H1 (cell line): ENCODE data around the gene NAV2. TPM values are rescaled to one million over a fixed set of nuclear protein-coding genes. Genes with fewer than 3 reads are reported as not detected.
A peak's percentile ranks its signal among the peaks of the same experiment; 100 is the strongest.

Experiments
- CTCF ChIA-PET: fragments of 300-600 bp; sonication (Branson Sonifier 250); formaldehyde crosslinking; loops from one replicate; lab custom pipeline; 2021; ENCODE audit not compliant: partially characterized antibody; lab: Charles Lee
- POLR2A ChIA-PET: fragments of 300-600 bp; sonication (Branson Sonifier 250); formaldehyde crosslinking; loops from one replicate; lab custom pipeline; 2021; ENCODE audit warnings: inconsistent platforms; ENCODE audit not compliant: partially characterized antibody; lab: Charles Lee
- DNase-seq, 2 experiments: peaks; one replicate each; pipeline versions ENCODE4 v3.0.0 to v3.0.0-alpha.2; 2010 to 2022; ENCODE audit warnings: low spot score in 2 of 2, low read depth in 1 of 2, mixed read lengths in 1 of 2
- FAIRE-seq: peaks from 2 replicates; lab custom pipeline; 2011; peaks lifted over from hg19 to GRCh38; lab: Jason Lieb, UNC
- H2AFZ ChIP-seq: 2 replicates; pipeline ENCODE4 v1.8.1; 2012; ENCODE audit warnings: low read length, inconsistent platforms
- H2AK5ac ChIP-seq: 2 replicates; pipeline ENCODE4 v1.6.1; 2013; ENCODE audit warnings: low read depth, low read length
- H2BK120ac ChIP-seq: replicated peaks from 2 replicates; pipeline ENCODE3; 2013; ENCODE audit warnings: low read depth, low read length, inconsistent platforms
- H2BK12ac ChIP-seq: 2 replicates; pipeline ENCODE4 v1.6.1; 2013; ENCODE audit warnings: low read depth, low read length
- H2BK15ac ChIP-seq: 2 replicates; pipeline ENCODE4 v1.6.1; 2013; ENCODE audit warnings: low read length
- H2BK20ac ChIP-seq: 2 replicates; pipeline ENCODE4 v1.6.1; 2013; ENCODE audit warnings: low read length
- H2BK5ac ChIP-seq: 2 replicates; pipeline ENCODE4 v1.6.1; 2013; ENCODE audit warnings: low read depth, low read length
- H3K14ac ChIP-seq: 2 replicates; pipeline ENCODE4 v1.6.1; 2013; ENCODE audit warnings: inconsistent platforms; ENCODE audit not compliant: insufficient read length
- H3K18ac ChIP-seq: 2 replicates; pipeline ENCODE4 v1.6.1; 2013; ENCODE audit warnings: low read length; ENCODE audit errors: extremely low read depth
- H3K23ac ChIP-seq: 2 replicates; pipeline ENCODE4 v1.6.1; 2013; ENCODE audit warnings: inconsistent platforms; ENCODE audit not compliant: insufficient read length
- H3K23me2 ChIP-seq: 2 replicates; pipeline ENCODE4 v1.6.1; 2013; ENCODE audit warnings: low read depth, low read length
- H3K27ac ChIP-seq: 2 replicates; pipeline ENCODE4 v1.6.1; 2011; ENCODE audit warnings: low read depth, low read length, inconsistent platforms
- H3K27me3 ChIP-seq, 4 experiments: replicated peaks in 1 of 4; 1 replicate in 1 of 4; 2 replicates in 3 of 4; pipeline versions ENCODE4 v1.6.1 to v1.8.1; 2011 to 2013; ENCODE audit warnings: low read length in 3 of 4, mild to moderate bottlenecking in 3 of 4, inconsistent platforms in 2 of 4, mixed read lengths in 2 of 4, moderate library complexity in 1 of 4; ENCODE audit not compliant: control insufficient read depth in 3 of 4, insufficient read depth in 3 of 4; ENCODE audit errors: extremely low read depth in 1 of 4
- H3K36me3 ChIP-seq, 4 experiments: 2 replicates each; pipeline versions ENCODE4 v1.6.1 to v1.8.1; 2011 to 2013; ENCODE audit warnings: mild to moderate bottlenecking in 4 of 4, low read length in 3 of 4, moderate library complexity in 2 of 4, control low read depth in 1 of 4, inconsistent platforms in 1 of 4; ENCODE audit not compliant: insufficient read depth in 4 of 4, control insufficient read depth in 2 of 4
- H3K4ac ChIP-seq: replicated peaks from 2 replicates; pipeline ENCODE3; 2013; ENCODE audit warnings: low read length, low read depth, mixed read lengths, inconsistent platforms; ENCODE audit not compliant: insufficient read length
- H3K4me1 ChIP-seq, 4 experiments: replicated peaks in 1 of 4; 1 replicate in 1 of 4; 2 replicates in 3 of 4; pipeline versions ENCODE4 v1.6.1 to v1.8.1; 2011 to 2013; ENCODE audit warnings: low read length in 3 of 4, inconsistent platforms in 2 of 4, mixed read lengths in 1 of 4; ENCODE audit not compliant: insufficient read depth in 4 of 4, control insufficient read depth in 3 of 4
- H3K4me2 ChIP-seq, 2 experiments: 2 replicates each; pipeline versions ENCODE4 v1.6.1 to v1.8.1; 2011 to 2013; ENCODE audit warnings: low read depth in 2 of 2, low read length in 2 of 2, control low read depth in 1 of 2, inconsistent platforms in 1 of 2, mild to moderate bottlenecking in 1 of 2; ENCODE audit not compliant: insufficient read depth in 1 of 2
- H3K4me3 ChIP-seq, 4 experiments: fragments of 200-600, 300-600 bp in 1 of 4; sonication (generic), shearing (Covaris generic), sonication (Bioruptor Twin) in 1 of 4; 2 replicates each; pipeline versions ENCODE4 v1.5.1 to v1.8.1; 2011 to 2016; ENCODE audit warnings: low read length in 4 of 4, low read depth in 3 of 4, control low read depth in 2 of 4, inconsistent platforms in 2 of 4, mild to moderate bottlenecking in 2 of 4, mixed read lengths in 1 of 4, moderate library complexity in 1 of 4; ENCODE audit not compliant: insufficient read depth in 2 of 4; ENCODE audit errors: extremely low read depth in 1 of 4
- H3K56ac ChIP-seq: replicated peaks from 2 replicates; pipeline ENCODE3; 2013; ENCODE audit warnings: low read depth, mild to moderate bottlenecking, mixed read lengths, low read length, inconsistent platforms; ENCODE audit not compliant: insufficient read length
- H3K79me1 ChIP-seq: 2 replicates; pipeline ENCODE4 v1.6.1; 2013; ENCODE audit warnings: low read depth, low read length, control low read depth
- H3K79me2 ChIP-seq, 2 experiments: 2 replicates each; pipeline versions ENCODE4 v1.6.1 to v1.8.1; 2012 to 2013; ENCODE audit warnings: low read length in 2 of 2, mild to moderate bottlenecking in 2 of 2, inconsistent platforms in 1 of 2; ENCODE audit not compliant: insufficient read depth in 2 of 2, control insufficient read depth in 1 of 2
- H3K9ac ChIP-seq, 4 experiments: replicated peaks in 1 of 4; 1 replicate in 1 of 4; 2 replicates in 3 of 4; pipeline versions ENCODE4 v1.6.1 to v1.8.1; 2011 to 2013; ENCODE audit warnings: low read depth in 3 of 4, low read length in 3 of 4, control low read depth in 2 of 4, mild to moderate bottlenecking in 2 of 4, moderate library complexity in 2 of 4, inconsistent platforms in 1 of 4; ENCODE audit errors: extremely low read depth in 1 of 4
- H3K9me3 ChIP-seq, 2 experiments: 2 replicates each; pipeline versions ENCODE4 v1.6.1 to v1.8.1; 2012 to 2013; ENCODE audit warnings: mild to moderate bottlenecking in 2 of 2, moderate library complexity in 2 of 2, control low read depth in 1 of 2, inconsistent platforms in 1 of 2, low read depth in 1 of 2, low read length in 1 of 2, mixed read lengths in 1 of 2; ENCODE audit not compliant: insufficient read depth in 2 of 2
- H4K20me1 ChIP-seq, 2 experiments: replicated peaks in 1 of 2; 2 replicates each; pipeline versions ENCODE3 to v1.8.1; 2011 to 2013; ENCODE audit warnings: inconsistent platforms in 2 of 2, low read length in 2 of 2, mild to moderate bottlenecking in 1 of 2; ENCODE audit not compliant: insufficient read depth in 2 of 2, control insufficient read depth in 1 of 2
- H4K5ac ChIP-seq: 2 replicates; pipeline ENCODE4 v1.6.1; 2013; ENCODE audit warnings: low read length, low read depth, mixed read lengths, inconsistent platforms; ENCODE audit not compliant: insufficient read length
- H4K8ac ChIP-seq: 2 replicates; pipeline ENCODE4 v1.8.0; 2013; ENCODE audit warnings: mild to moderate bottlenecking, moderate library complexity, low read length, inconsistent platforms; ENCODE audit not compliant: insufficient read depth; ENCODE audit errors: extremely low read depth
- H4K91ac ChIP-seq: replicated peaks from 2 replicates; pipeline ENCODE3; 2013; ENCODE audit warnings: low read length, mixed read lengths, inconsistent platforms; ENCODE audit not compliant: insufficient read length
- JUND ChIP-seq: IDR thresholded peaks from 2 replicates; pipeline ENCODE4 v1.6.1; 2011; ENCODE audit warnings: mild to moderate bottlenecking, improper control_type of control experiment, low read length
- SRF ChIP-seq: IDR thresholded peaks from 2 replicates; pipeline ENCODE4 v1.6.1; 2011; ENCODE audit warnings: mild to moderate bottlenecking, low read depth, low read length, moderate library complexity
- WGBS, 2 experiments: shearing (Covaris generic) in 1 of 2; methylation state at CpG; one replicate each; pipeline versions ENCODE4 v1.1.6 to v1.1.7; 2013 to 2015; ENCODE audit warnings: low lambda C conversion rate in 2 of 2, mixed read lengths in 2 of 2, inconsistent platforms in 1 of 2, low coverage in 1 of 2, missing lambda C conversion rate in 1 of 2; ENCODE audit not compliant: insufficient replicate concordance in 2 of 2, insufficient coverage in 1 of 2, insufficient read length in 1 of 2; ENCODE audit errors: extremely low coverage in 1 of 2, missing lambda C conversion rate in 1 of 2; 5-methylcytosine and 5-hydroxymethylcytosine counted together
- polyA plus RNA-seq, 7 experiments: library from polyadenylated mRNA; depleted of rRNA in 3 of 7; stranded (reverse) in 5 of 7; unstranded in 2 of 7; fragments of >200 nt in 5 of 7; fragments of 200-250 nt in 2 of 7; gene quantifications; 1 replicate in 5 of 7; 2 replicates in 1 of 7; 4 replicates in 1 of 7; pipeline versions ENCODE4 v1.2.1 to v1.2.3, GENCODE V29; 2011 to 2013; ENCODE audit warnings: missing spikeins in 2 of 7, mixed read lengths in 2 of 7
- total RNA-seq: library from RNA; stranded (reverse); fragmentation: NEBNext Ultra II Directional; extraction: Animal tissue kit (Norgen Biotek cat#: 25700); gene quantifications from 2 replicates; pipeline ENCODE4 v1.2.1, GENCODE V29; 2021

Gene NAV2
- total and polyA plus RNA-seq, 2 of the 8 experiments (the other 6 are each of a cell fraction or from before 2014, with no cell fraction given): 35.6 to 73.6 TPM

DNA sequence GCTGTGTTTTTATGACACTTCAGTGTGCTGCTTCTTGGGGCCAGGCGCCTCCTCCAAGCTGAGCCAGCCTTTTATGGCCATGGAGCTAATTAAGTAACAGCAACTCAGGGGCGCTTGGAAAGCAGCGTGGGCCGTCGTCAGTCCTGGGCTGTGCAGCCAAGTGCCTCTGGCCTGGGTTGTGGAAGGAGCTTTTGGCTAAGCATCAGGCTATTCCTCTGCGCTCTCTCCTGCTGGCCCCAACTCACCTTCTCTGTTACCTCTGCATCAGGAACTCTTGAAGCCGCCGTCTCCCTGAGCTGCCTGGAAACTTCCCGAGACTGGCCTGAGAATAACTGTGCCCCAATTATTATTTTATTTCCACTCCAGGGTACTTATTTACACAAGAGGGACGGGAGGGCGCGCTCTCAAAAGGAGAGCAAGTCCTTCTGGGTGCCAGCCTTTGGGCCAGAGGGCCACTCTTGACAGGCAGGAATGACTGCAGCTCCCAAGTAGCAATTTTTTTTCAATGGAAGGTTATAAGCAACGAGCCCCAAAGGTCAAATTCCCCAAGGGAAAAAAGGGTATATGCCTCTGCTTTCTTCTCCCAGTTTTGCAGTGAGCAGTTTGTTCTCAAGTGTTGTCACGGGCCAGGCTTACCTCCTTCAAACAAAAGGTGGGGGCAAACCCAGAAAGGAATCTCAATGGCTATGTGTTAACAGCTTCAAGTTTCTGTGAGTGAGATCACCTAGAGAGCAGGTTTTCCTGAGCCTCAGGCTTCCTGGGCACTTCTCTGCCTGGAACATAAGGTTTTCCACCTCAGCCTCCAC lies 38.5 kb upstream of the NAV2 start:
- Histone ChIP-seq H3K4me2 (peak overlapping the region in 1 of 2 experiments; percentile 26; a peak in 1 of 4 replicates), H2AK5ac (no peak overlapping the region), H3K56ac (no peak overlapping the region), H3K23me2 (no peaks in the 10 kb centered on the region), H3K9me3 (no peaks in the 10 kb centered on the region), H2BK20ac (no peak overlapping the region; the same call in 1 of the 2 replicates), H2BK12ac (0 out of 2 replicates have a peak overlapping the region, but pooled peaks have one; percentile 1), H3K23ac (no peak overlapping the region), H3K18ac (peak overlapping the region; percentile 55), H4K8ac (no peak overlapping the region), H4K5ac (no peak overlapping the region), H3K4me3 (no peak overlapping the region), H3K14ac (no peak overlapping the region), H4K20me1 (no peaks in the 10 kb centered on the region), H2BK120ac (no peak overlapping the region), H4K91ac (no peak overlapping the region), H2AFZ (peak overlapping the region; percentile 92), H3K27ac (no peak overlapping the region), H3K4ac (no peak overlapping the region), H2BK5ac (no peak overlapping the region), H3K27me3 (peaks cover 0 to 2% (median 0%) of the 10 kb centered on the region in 4 experiments; a peak in 1 of 7 replicates), H3K79me1 (no peaks in the 10 kb centered on the region), H3K9ac (no peak overlapping the region), H2BK15ac (no peak overlapping the region), H3K4me1 (peaks cover 2 to 18% (median 13%) of the 10 kb centered on the region in 4 experiments; a peak in 5 of 7 replicates), H3K36me3 (no peaks in the 10 kb centered on the region), H3K79me2 (no peaks in the 10 kb centered on the region)
- no peak for FAIRE-seq
- peak in 1 of 2 experiments; percentile 54 for DNase-seq
- WGBS, 2 experiments: 64% methylated on average over 14 of the region's 14 CpGs; no CpG with 5 or more reads in 1 of the 2 experiments
- ChIA-PET CTCF (interaction anchor here (0.6 to 3.7 kb wide), 13 partner anchors 9 to 126 kb away, joined by 3 to 27 read pairs (median 3); no protein-coding TSS in a partner anchor), POLR2A (interaction anchor here (0.8 to 1.6 kb wide), 2 partner anchors 8 to 10 kb away, joined by 3 read pairs; no protein-coding TSS in a partner anchor)
- TF ChIP-seq JUND (no peak), SRF (peak; percentile 47; the same call in 1 of the 2 replicates)
